ENCODE measurements around the gene LCK. TPM values are rescaled to one million over a fixed set of nuclear protein-coding genes. Genes with fewer than 3 reads are reported as not detected.

Gene LCK
- total and polyA plus RNA-seq, 2 experiments from 2014 or later: 33.2 to 86.6 TPM

DNA sequence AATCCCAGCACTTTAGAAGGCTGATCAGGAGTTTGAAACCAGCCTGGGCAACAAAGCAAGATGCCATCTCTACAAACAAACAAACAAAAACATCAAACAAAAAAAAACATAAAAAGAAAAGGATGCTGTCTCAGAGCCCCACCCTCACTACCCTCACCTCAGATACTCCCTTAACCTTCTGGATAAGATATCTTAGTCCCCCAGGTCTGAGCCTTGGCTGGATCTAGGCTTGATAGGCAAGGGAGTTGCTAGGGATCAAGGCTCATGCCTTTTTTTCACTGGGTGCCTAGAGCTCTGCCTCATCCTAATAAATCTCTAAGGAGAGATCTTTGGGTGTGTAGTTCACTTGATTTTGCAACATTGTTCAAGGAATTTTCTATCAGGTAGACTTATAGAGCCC, 48.3 kb downstream of the LCK start (continued):
- TF ChIP-seq, protein P1, sequence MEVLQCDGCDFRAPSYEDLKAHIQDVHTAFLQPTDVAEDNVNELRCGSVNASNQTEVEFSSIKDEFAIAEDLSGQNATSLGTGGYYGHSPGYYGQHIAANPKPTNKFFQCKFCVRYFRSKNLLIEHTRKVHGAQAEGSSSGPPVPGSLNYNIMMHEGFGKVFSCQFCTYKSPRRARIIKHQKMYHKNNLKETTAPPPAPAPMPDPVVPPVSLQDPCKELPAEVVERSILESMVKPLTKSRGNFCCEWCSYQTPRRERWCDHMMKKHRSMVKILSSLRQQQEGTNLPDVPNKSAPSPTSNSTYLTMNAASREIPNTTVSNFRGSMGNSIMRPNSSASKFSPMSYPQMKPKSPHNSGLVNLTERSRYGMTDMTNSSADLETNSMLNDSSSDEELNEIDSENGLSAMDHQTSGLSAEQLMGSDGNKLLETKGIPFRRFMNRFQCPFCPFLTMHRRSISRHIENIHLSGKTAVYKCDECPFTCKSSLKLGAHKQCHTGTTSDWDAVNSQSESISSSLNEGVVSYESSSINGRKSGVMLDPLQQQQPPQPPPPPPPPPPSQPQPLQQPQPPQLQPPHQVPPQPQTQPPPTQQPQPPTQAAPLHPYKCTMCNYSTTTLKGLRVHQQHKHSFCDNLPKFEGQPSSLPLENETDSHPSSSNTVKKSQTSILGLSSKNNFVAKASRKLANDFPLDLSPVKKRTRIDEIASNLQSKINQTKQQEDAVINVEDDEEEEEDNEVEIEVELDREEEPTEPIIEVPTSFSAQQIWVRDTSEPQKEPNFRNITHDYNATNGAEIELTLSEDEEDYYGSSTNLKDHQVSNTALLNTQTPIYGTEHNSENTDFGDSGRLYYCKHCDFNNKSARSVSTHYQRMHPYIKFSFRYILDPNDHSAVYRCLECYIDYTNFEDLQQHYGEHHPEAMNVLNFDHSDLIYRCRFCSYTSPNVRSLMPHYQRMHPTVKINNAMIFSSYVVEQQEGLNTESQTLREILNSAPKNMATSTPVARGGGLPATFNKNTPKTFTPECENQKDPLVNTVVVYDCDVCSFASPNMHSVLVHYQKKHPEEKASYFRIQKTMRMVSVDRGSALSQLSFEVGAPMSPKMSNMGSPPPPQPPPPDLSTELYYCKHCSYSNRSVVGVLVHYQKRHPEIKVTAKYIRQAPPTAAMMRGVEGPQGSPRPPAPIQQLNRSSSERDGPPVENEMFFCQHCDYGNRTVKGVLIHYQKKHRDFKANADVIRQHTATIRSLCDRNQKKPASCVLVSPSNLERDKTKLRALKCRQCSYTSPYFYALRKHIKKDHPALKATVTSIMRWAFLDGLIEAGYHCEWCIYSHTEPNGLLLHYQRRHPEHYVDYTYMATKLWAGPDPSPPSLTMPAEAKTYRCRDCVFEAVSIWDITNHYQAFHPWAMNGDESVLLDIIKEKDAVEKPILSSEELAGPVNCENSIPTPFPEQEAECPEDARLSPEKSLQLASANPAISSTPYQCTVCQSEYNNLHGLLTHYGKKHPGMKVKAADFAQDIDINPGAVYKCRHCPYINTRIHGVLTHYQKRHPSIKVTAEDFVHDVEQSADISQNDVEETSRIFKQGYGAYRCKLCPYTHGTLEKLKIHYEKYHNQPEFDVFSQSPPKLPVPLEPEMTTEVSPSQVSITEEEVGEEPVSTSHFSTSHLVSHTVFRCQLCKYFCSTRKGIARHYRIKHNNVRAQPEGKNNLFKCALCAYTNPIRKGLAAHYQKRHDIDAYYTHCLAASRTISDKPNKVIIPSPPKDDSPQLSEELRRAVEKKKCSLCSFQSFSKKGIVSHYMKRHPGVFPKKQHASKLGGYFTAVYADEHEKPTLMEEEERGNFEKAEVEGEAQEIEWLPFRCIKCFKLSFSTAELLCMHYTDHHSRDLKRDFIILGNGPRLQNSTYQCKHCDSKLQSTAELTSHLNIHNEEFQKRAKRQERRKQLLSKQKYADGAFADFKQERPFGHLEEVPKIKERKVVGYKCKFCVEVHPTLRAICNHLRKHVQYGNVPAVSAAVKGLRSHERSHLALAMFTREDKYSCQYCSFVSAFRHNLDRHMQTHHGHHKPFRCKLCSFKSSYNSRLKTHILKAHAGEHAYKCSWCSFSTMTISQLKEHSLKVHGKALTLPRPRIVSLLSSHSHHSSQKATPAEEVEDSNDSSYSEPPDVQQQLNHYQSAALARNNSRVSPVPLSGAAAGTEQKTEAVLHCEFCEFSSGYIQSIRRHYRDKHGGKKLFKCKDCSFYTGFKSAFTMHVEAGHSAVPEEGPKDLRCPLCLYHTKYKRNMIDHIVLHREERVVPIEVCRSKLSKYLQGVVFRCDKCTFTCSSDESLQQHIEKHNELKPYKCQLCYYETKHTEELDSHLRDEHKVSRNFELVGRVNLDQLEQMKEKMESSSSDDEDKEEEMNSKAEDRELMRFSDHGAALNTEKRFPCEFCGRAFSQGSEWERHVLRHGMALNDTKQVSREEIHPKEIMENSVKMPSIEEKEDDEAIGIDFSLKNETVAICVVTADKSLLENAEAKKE (CRISPR knock-in tag; IDR thresholded peaks at IDR 0.05): no peak
- TF ChIP-seq ZNF331 (CRISPR knock-in tag; IDR thresholded peaks at IDR 0.05; ENCODE audit: low read depth) (no peak), NANOG (IDR thresholded peaks at IDR 0.05; ENCODE audit: borderline replicate concordance) (no peak)

DNA sequence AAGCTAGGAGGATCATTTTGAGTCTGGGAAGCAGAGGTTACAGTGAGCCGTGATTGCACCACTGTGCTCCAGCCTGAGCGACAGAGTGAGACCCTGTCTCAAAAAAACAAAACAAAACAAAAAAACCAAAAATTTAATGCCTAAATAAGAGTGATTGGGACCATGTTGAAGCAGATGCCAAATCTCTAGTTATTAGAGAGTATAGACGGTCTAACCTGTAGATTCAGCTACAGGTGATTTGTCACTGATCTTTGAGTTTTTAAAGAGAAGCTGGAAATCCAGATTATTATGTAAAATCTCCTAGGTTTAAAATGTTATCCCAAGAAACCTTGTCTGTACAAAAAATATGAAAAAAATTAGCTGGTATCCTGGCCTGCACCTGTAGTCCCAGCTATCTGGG, 52.3 kb downstream of the LCK start:
- H2AFZ ChIP-seq: no peak overlapping the region
- Mint-ChIP-seq H3K9me3 (peaks cover 6% of the 10 kb centered on the region; the same call in 1 of the 3 replicates), H3K27ac (no peak overlapping the region), H3K4me3 (no peak overlapping the region), H3K27me3 (ENCODE audit: insufficient read depth, low read depth, poor library complexity) (peaks cover 1% of the 10 kb centered on the region), H3K36me3 (ENCODE audit: low read depth) (peaks cover 45% of the 10 kb centered on the region), H3K4me1 (no peaks in the 10 kb centered on the region)
- H4K20me1 ChIP-seq (replicated peaks; ENCODE audit: insufficient read depth): peaks cover 26% of the 10 kb centered on the region; the same call in 1 of the 2 replicates
- no peak for ATAC-seq
- no peak overlapping the region for H3K4me2 ChIP-seq
- peaks cover 34% of the 10 kb centered on the region for H3K36me3 ChIP-seq (ENCODE audit: insufficient read depth)
- H3K27me3 ChIP-seq (ENCODE audit: insufficient read depth): no peaks in the 10 kb centered on the region
- no peak overlapping the region for H3K27ac ChIP-seq (ENCODE audit: low read depth)
- no peaks in the 10 kb centered on the region for H3K4me1 ChIP-seq (ENCODE audit: insufficient read depth)
- H3K9me2 ChIP-seq (ENCODE audit: insufficient read depth): no peaks in the 10 kb centered on the region
- no peak for DNase-seq (ENCODE audit: low spot score)
- peaks cover 82% of the 10 kb centered on the region for H3K79me2 ChIP-seq (replicated peaks; ENCODE audit: insufficient read depth)
- no peaks in the 10 kb centered on the region for H3F3A ChIP-seq (replicated peaks; ENCODE audit: low read depth)
- H3K4me3 ChIP-seq: no peak overlapping the region
- TF ChIP-seq EZH2 (IDR thresholded peaks at IDR 0.05; ENCODE audit: low read depth, unreplicated experiment) (no peak), NANOG (IDR thresholded peaks at IDR 0.05; ENCODE audit: borderline replicate concordance) (no peak), JUNB (IDR thresholded peaks at IDR 0.05; ENCODE audit: unreplicated experiment) (no peak), CREB1 (CRISPR knock-in tag; IDR thresholded peaks at IDR 0.05; ENCODE audit: low read depth) (no peak), ZNF114 (CRISPR knock-in tag; IDR thresholded peaks at IDR 0.05) (no peak), ZNF331 (CRISPR knock-in tag; IDR thresholded peaks at IDR 0.05; ENCODE audit: low read depth) (no peak), EZH2phosphoT487 (IDR thresholded peaks at IDR 0.05; ENCODE audit: unreplicated experiment) (no peak)
- TF ChIP-seq, protein P2, sequence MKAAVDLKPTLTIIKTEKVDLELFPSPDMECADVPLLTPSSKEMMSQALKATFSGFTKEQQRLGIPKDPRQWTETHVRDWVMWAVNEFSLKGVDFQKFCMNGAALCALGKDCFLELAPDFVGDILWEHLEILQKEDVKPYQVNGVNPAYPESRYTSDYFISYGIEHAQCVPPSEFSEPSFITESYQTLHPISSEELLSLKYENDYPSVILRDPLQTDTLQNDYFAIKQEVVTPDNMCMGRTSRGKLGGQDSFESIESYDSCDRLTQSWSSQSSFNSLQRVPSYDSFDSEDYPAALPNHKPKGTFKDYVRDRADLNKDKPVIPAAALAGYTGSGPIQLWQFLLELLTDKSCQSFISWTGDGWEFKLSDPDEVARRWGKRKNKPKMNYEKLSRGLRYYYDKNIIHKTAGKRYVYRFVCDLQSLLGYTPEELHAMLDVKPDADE (IDR thresholded peaks at IDR 0.05): no peak
- TF ChIP-seq, protein P3, sequence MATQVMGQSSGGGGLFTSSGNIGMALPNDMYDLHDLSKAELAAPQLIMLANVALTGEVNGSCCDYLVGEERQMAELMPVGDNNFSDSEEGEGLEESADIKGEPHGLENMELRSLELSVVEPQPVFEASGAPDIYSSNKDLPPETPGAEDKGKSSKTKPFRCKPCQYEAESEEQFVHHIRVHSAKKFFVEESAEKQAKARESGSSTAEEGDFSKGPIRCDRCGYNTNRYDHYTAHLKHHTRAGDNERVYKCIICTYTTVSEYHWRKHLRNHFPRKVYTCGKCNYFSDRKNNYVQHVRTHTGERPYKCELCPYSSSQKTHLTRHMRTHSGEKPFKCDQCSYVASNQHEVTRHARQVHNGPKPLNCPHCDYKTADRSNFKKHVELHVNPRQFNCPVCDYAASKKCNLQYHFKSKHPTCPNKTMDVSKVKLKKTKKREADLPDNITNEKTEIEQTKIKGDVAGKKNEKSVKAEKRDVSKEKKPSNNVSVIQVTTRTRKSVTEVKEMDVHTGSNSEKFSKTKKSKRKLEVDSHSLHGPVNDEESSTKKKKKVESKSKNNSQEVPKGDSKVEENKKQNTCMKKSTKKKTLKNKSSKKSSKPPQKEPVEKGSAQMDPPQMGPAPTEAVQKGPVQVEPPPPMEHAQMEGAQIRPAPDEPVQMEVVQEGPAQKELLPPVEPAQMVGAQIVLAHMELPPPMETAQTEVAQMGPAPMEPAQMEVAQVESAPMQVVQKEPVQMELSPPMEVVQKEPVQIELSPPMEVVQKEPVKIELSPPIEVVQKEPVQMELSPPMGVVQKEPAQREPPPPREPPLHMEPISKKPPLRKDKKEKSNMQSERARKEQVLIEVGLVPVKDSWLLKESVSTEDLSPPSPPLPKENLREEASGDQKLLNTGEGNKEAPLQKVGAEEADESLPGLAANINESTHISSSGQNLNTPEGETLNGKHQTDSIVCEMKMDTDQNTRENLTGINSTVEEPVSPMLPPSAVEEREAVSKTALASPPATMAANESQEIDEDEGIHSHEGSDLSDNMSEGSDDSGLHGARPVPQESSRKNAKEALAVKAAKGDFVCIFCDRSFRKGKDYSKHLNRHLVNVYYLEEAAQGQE (IDR thresholded peaks at IDR 0.05; ENCODE audit: unreplicated experiment): no peak
- TF ChIP-seq, protein P4, sequence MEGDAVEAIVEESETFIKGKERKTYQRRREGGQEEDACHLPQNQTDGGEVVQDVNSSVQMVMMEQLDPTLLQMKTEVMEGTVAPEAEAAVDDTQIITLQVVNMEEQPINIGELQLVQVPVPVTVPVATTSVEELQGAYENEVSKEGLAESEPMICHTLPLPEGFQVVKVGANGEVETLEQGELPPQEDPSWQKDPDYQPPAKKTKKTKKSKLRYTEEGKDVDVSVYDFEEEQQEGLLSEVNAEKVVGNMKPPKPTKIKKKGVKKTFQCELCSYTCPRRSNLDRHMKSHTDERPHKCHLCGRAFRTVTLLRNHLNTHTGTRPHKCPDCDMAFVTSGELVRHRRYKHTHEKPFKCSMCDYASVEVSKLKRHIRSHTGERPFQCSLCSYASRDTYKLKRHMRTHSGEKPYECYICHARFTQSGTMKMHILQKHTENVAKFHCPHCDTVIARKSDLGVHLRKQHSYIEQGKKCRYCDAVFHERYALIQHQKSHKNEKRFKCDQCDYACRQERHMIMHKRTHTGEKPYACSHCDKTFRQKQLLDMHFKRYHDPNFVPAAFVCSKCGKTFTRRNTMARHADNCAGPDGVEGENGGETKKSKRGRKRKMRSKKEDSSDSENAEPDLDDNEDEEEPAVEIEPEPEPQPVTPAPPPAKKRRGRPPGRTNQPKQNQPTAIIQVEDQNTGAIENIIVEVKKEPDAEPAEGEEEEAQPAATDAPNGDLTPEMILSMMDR (conservative IDR thresholded peaks at IDR 0.05; ENCODE audit: low read depth in 2 of 2): no peak

Data from GM23338 (cell line).